Myocyte (in vitro differentiated cells): ENCODE measurements around the gene DIO1. TPM values are rescaled to one million over a fixed set of nuclear protein-coding genes. Genes with fewer than 3 reads are reported as not detected.

ENCODE experiments used
- total RNA-seq: library from RNA; depleted of rRNA; stranded (reverse); fragments of >200 nt; gene quantifications from 2 replicates; pipeline ENCODE4 v1.2.3, GENCODE V29; 2014

The DIO1 gene
- total RNA-seq, 1 donor from 2014 or later: not detected

Other genes with a start within 250 kb of the DIO1 start
- gene GLIS1, start 155.0 kb upstream of the DIO1 start, total RNA-seq: 1.6 and 1.9 TPM in 2 replicates
- 14.0 and 15.4 TPM in 2 replicates for gene NDC1, start 55.9 kb upstream of the DIO1 start, total RNA-seq
- 22.2 and 22.5 TPM in 2 replicates for gene YIPF1, start 4.4 kb upstream of the DIO1 start, total RNA-seq
- 9.9 and 14.4 TPM in 2 replicates for gene IFT25, start 51.5 kb downstream of the DIO1 start, total RNA-seq
- gene LRRC42, start 52.2 kb downstream of the DIO1 start, total RNA-seq: 35.7 and 39.9 TPM in 2 replicates
- gene LDLRAD1, start 124.0 kb downstream of the DIO1 start, total RNA-seq: not detected in 2 replicates
- gene TMEM59, start 159.0 kb downstream of the DIO1 start, total RNA-seq: 246 and 250 TPM in 2 replicates
- gene TCEANC2, start 159.4 kb downstream of the DIO1 start, total RNA-seq: 2.9 and 4.6 TPM in 2 replicates